ENCODE measurements around the gene DDI2. TPM values are rescaled to one million over a fixed set of nuclear protein-coding genes. Genes with fewer than 3 reads are reported as not detected.

The DDI2 gene
- total and polyA plus RNA-seq, 10 of the 15 experiments (the other 5 are each of a cell fraction or from before 2014, with no cell fraction given) = 3.3 to 33.1 (median 11.6) TPM

GRCh38 chr1:15718199-15718601 is 100.9 kb downstream of the DDI2 start:
- 83% methylated on average over 8 of the region's 8 CpGs for WGBS (ENCODE audit: insufficient coverage, insufficient replicate concordance, low lambda C conversion rate, missing lambda C conversion rate)
- TF ChIP-seq TCF3 (IDR thresholded peaks at IDR 0.05; ENCODE audit: borderline replicate concordance, insufficient read depth, low read depth, low read length) (no peak), POLR2A (IDR thresholded peaks at IDR 0.05; ENCODE audit: low read depth, low read length) (0 out of 2 replicates have a peak, but pooled peaks have one; percentile 20)
- SMC1A ChIA-PET (ENCODE audit: uncharacterized antibody, unreplicated experiment) = interaction anchor here (1.6 kb wide), 1 partner anchor 65 kb away, joined by 3 read pairs; no protein-coding TSS in a partner anchor
- CTCF ChIA-PET = interaction anchor here (1.0 to 1.2 kb wide), 3 partner anchors 21 to 54 kb away, joined by 3 read pairs; no protein-coding TSS in a partner anchor
- no peak overlapping the region for H3K27ac ChIP-seq (ENCODE audit: control insufficient read depth, insufficient read depth)
- no peak for FAIRE-seq
- no peak for ATAC-seq
- H3K36me3 ChIP-seq (ENCODE audit: control insufficient read depth in 2 of 2, insufficient read depth in 2 of 2, low read length in 1 of 2) = peaks cover 13 to 37% of the 10 kb centered on the region in 2 experiments; a peak in 3 of 4 replicates
- POLR2A ChIA-PET = no interaction called here
- intact Hi-C loops (cut with micrococcal nuclease; ENCODE audit: unreplicated experiment) = no loop called here
- H3K4me1 ChIP-seq (ENCODE audit: control insufficient read depth, insufficient read depth, low read length) = no peaks in the 10 kb centered on the region
- DNase-seq (ENCODE audit: low read depth, low spot score) = no peak
- H3K4me3 ChIP-seq = no peak overlapping the region
- no peak overlapping the region for H2AFZ ChIP-seq (ENCODE audit: control insufficient read depth, low read depth, low read length)
- in situ Hi-C loops (cut with MboI) = no loop called here
- no peak overlapping the region for H3K4me2 ChIP-seq (ENCODE audit: control insufficient read depth, insufficient read depth)
- RAD21 ChIA-PET (ENCODE audit: unreplicated experiment) = no interaction called here
- H3K79me2 ChIP-seq (ENCODE audit: control insufficient read depth, insufficient read depth, low read length) = peaks cover 4% of the 10 kb centered on the region
- no peaks in the 10 kb centered on the region for H3K9me3 ChIP-seq (replicated peaks; ENCODE audit: control insufficient read depth, insufficient read depth, low read length)
- H3K27me3 ChIP-seq (replicated peaks in 1 of 2; ENCODE audit: control insufficient read depth in 2 of 2, insufficient read depth in 2 of 2, low read length in 1 of 2) = no peaks in the 10 kb centered on the region
- no peak overlapping the region for H3K9ac ChIP-seq (ENCODE audit: control insufficient read depth, insufficient read depth, low read length)
- H4K20me1 ChIP-seq (ENCODE audit: control insufficient read depth, insufficient read depth) = no peaks in the 10 kb centered on the region
- BruUV-seq (replicated peaks) = no TSS peak

Small RNAs within 50 kb of the gene (small RNA-seq; reads per million reads assigned to genes)
- gene AL121992.2 (not detected), gene CD24P1 (not detected), gene RNU7-179P (not detected)

Other genes starting within 250 kb of the DDI2 start
Only the 7 nearest of the 13 such genes appear.
- 7.6 and 8.7 TPM in 2 replicates for gene CASP9, start 93.2 kb upstream of the DDI2 start, total RNA-seq (2014; rRNA removed)
- 6.3 and 6.5 TPM in 2 replicates for gene CASP9, start 93.2 kb upstream of the DDI2 start, total RNA-seq (2014; rRNA removed; fragmentation: Illumina TruSeq; extraction: Trizol)
- gene CASP9, start 93.2 kb upstream of the DDI2 start, total RNA-seq (2021) = 8.5 and 10.8 TPM in 2 replicates
- gene CASP9, start 93.2 kb upstream of the DDI2 start, polyA plus RNA-seq (2011; rRNA removed) = 10.1 and 14.6 TPM in 2 replicates
- gene CASP9, start 93.2 kb upstream of the DDI2 start, polyA plus RNA-seq (2014; fragmentation: Illumina TruSeq; extraction: Trizol) = 7.9 and 8.2 TPM in 2 replicates
- gene CASP9, start 93.2 kb upstream of the DDI2 start, polyA plus RNA-seq (2014; fragmentation: Nextera tagmentation; extraction: Ambion mirVana) = 1 to 10 TPM; 2.7 to 3.9 TPM
- gene CASP9, start 93.2 kb upstream of the DDI2 start, polyA plus RNA-seq (2014; rRNA removed) = 8.8 and 9.8 TPM in 2 replicates
- 1 to 10 TPM; 7.2 to 7.6 TPM for gene CASP9, start 93.2 kb upstream of the DDI2 start, polyA plus RNA-seq (2016; fragmentation: Nextera tagmentation; extraction: Ambion mirVana)
- 12.2 and 12.7 TPM in 2 replicates for gene DNAJC16, start 90.6 kb upstream of the DDI2 start, total RNA-seq (2014; rRNA removed)
- 9.4 and 10.3 TPM in 2 replicates for gene DNAJC16, start 90.6 kb upstream of the DDI2 start, total RNA-seq (2014; rRNA removed; fragmentation: Illumina TruSeq; extraction: Trizol)
- gene DNAJC16, start 90.6 kb upstream of the DDI2 start, total RNA-seq (2021) = 10.3 and 11.8 TPM in 2 replicates
- gene DNAJC16, start 90.6 kb upstream of the DDI2 start, polyA plus RNA-seq (2011; rRNA removed) = 8.6 and 10.6 TPM in 2 replicates
- 8.5 and 10.7 TPM in 2 replicates for gene DNAJC16, start 90.6 kb upstream of the DDI2 start, polyA plus RNA-seq (2014; fragmentation: Illumina TruSeq; extraction: Trizol)
- 1 to 10 TPM; 2.4 to 4.4 TPM for gene DNAJC16, start 90.6 kb upstream of the DDI2 start, polyA plus RNA-seq (2014; fragmentation: Nextera tagmentation; extraction: Ambion mirVana)
- gene DNAJC16, start 90.6 kb upstream of the DDI2 start, polyA plus RNA-seq (2014; rRNA removed) = 7.0 and 7.1 TPM in 2 replicates
- 1 to 10 TPM; 6.8 to 6.9 TPM for gene DNAJC16, start 90.6 kb upstream of the DDI2 start, polyA plus RNA-seq (2016; fragmentation: Nextera tagmentation; extraction: Ambion mirVana)
- gene AGMAT, start 32.4 kb upstream of the DDI2 start, total RNA-seq (2014; rRNA removed) = 7.0 and 7.9 TPM in 2 replicates
- gene AGMAT, start 32.4 kb upstream of the DDI2 start, total RNA-seq (2014; rRNA removed; fragmentation: Illumina TruSeq; extraction: Trizol) = 5.0 and 5.3 TPM in 2 replicates
- gene AGMAT, start 32.4 kb upstream of the DDI2 start, total RNA-seq (2021) = 6.9 and 7.4 TPM in 2 replicates
- gene AGMAT, start 32.4 kb upstream of the DDI2 start, polyA plus RNA-seq (2011; rRNA removed) = 1.4 and 1.5 TPM in 2 replicates
- gene AGMAT, start 32.4 kb upstream of the DDI2 start, polyA plus RNA-seq (2014; fragmentation: Illumina TruSeq; extraction: Trizol) = 3.5 and 4.7 TPM in 2 replicates
- 1 to 10 TPM in 1 of 2 experiments, under 1 TPM in 1; 0.47 to 1.6 TPM for gene AGMAT, start 32.4 kb upstream of the DDI2 start, polyA plus RNA-seq (2014; fragmentation: Nextera tagmentation; extraction: Ambion mirVana)
- gene AGMAT, start 32.4 kb upstream of the DDI2 start, polyA plus RNA-seq (2014; rRNA removed) = 5.7 and 6.0 TPM in 2 replicates
- gene AGMAT, start 32.4 kb upstream of the DDI2 start, polyA plus RNA-seq (2016; fragmentation: Nextera tagmentation; extraction: Ambion mirVana) = 1 to 10 TPM; 3.6 to 4.7 TPM
- 20.9 and 25.8 TPM in 2 replicates for gene PLEKHM2, start 66.9 kb downstream of the DDI2 start, total RNA-seq (2014; rRNA removed)
- 14.0 and 18.3 TPM in 2 replicates for gene PLEKHM2, start 66.9 kb downstream of the DDI2 start, total RNA-seq (2014; rRNA removed; fragmentation: Illumina TruSeq; extraction: Trizol)
- gene PLEKHM2, start 66.9 kb downstream of the DDI2 start, total RNA-seq (2021) = 48.9 and 55.2 TPM in 2 replicates
- gene PLEKHM2, start 66.9 kb downstream of the DDI2 start, polyA plus RNA-seq (2011; rRNA removed) = 15.9 and 41.0 TPM in 2 replicates
- gene PLEKHM2, start 66.9 kb downstream of the DDI2 start, polyA plus RNA-seq (2014; fragmentation: Illumina TruSeq; extraction: Trizol) = 7.4 and 20.2 TPM in 2 replicates
- gene PLEKHM2, start 66.9 kb downstream of the DDI2 start, polyA plus RNA-seq (2014; fragmentation: Nextera tagmentation; extraction: Ambion mirVana) = under 1 TPM; 0.37 to 0.53 TPM
- gene PLEKHM2, start 66.9 kb downstream of the DDI2 start, polyA plus RNA-seq (2014; rRNA removed) = 38.6 and 47.2 TPM in 2 replicates
- 1 to 10 TPM; 6.8 to 7.9 TPM for gene PLEKHM2, start 66.9 kb downstream of the DDI2 start, polyA plus RNA-seq (2016; fragmentation: Nextera tagmentation; extraction: Ambion mirVana)
- 0.34 and 0.82 TPM in 2 replicates for gene SLC25A34, start 118.8 kb downstream of the DDI2 start, total RNA-seq (2014; rRNA removed)
- gene SLC25A34, start 118.8 kb downstream of the DDI2 start, total RNA-seq (2014; rRNA removed; fragmentation: Illumina TruSeq; extraction: Trizol) = 0.28 and 0.45 TPM in 2 replicates
- 0.69 and 0.90 TPM in 2 replicates for gene SLC25A34, start 118.8 kb downstream of the DDI2 start, total RNA-seq (2021)
- gene SLC25A34, start 118.8 kb downstream of the DDI2 start, polyA plus RNA-seq (2011; rRNA removed) = 0.10 and 0.30 TPM in 2 replicates
- 0.35 and 0.48 TPM in 2 replicates for gene SLC25A34, start 118.8 kb downstream of the DDI2 start, polyA plus RNA-seq (2014; fragmentation: Illumina TruSeq; extraction: Trizol)
- under 1 TPM; 0.02 to 0.13 TPM for gene SLC25A34, start 118.8 kb downstream of the DDI2 start, polyA plus RNA-seq (2014; fragmentation: Nextera tagmentation; extraction: Ambion mirVana)
- gene SLC25A34, start 118.8 kb downstream of the DDI2 start, polyA plus RNA-seq (2014; rRNA removed) = 1.6 and 2.0 TPM in 2 replicates
- under 1 TPM; 0.05 to 0.50 TPM for gene SLC25A34, start 118.8 kb downstream of the DDI2 start, polyA plus RNA-seq (2016; fragmentation: Nextera tagmentation; extraction: Ambion mirVana)
- not detected in 2 replicates for gene TMEM82, start 125.0 kb downstream of the DDI2 start, total RNA-seq (2014; rRNA removed)
- gene TMEM82, start 125.0 kb downstream of the DDI2 start, total RNA-seq (2014; rRNA removed; fragmentation: Illumina TruSeq; extraction: Trizol) = not detected in 2 replicates
- gene TMEM82, start 125.0 kb downstream of the DDI2 start, total RNA-seq (2021) = not detected in 2 replicates
- not detected in 2 replicates for gene TMEM82, start 125.0 kb downstream of the DDI2 start, polyA plus RNA-seq (2011; rRNA removed)
- not detected in 2 replicates for gene TMEM82, start 125.0 kb downstream of the DDI2 start, polyA plus RNA-seq (2014; fragmentation: Illumina TruSeq; extraction: Trizol)
- not detected for gene TMEM82, start 125.0 kb downstream of the DDI2 start, polyA plus RNA-seq (2014; fragmentation: Nextera tagmentation; extraction: Ambion mirVana)
- not detected in 2 replicates for gene TMEM82, start 125.0 kb downstream of the DDI2 start, polyA plus RNA-seq (2014; rRNA removed)
- not detected for gene TMEM82, start 125.0 kb downstream of the DDI2 start, polyA plus RNA-seq (2016; fragmentation: Nextera tagmentation; extraction: Ambion mirVana)
- not detected in 2 replicates for gene FBLIM1, start 141.3 kb downstream of the DDI2 start, total RNA-seq (2014; rRNA removed)
- not detected in 2 replicates for gene FBLIM1, start 141.3 kb downstream of the DDI2 start, total RNA-seq (2014; rRNA removed; fragmentation: Illumina TruSeq; extraction: Trizol)
- gene FBLIM1, start 141.3 kb downstream of the DDI2 start, total RNA-seq (2021) = 0.13 and 0.53 TPM in 2 replicates
- 0.03 TPM in 1 of 2 replicates, not detected in the other for gene FBLIM1, start 141.3 kb downstream of the DDI2 start, polyA plus RNA-seq (2011; rRNA removed)
- not detected in 2 replicates for gene FBLIM1, start 141.3 kb downstream of the DDI2 start, polyA plus RNA-seq (2014; fragmentation: Illumina TruSeq; extraction: Trizol)
- not detected for gene FBLIM1, start 141.3 kb downstream of the DDI2 start, polyA plus RNA-seq (2014; fragmentation: Nextera tagmentation; extraction: Ambion mirVana)
- gene FBLIM1, start 141.3 kb downstream of the DDI2 start, polyA plus RNA-seq (2014; rRNA removed) = not detected in 2 replicates
- not detected for gene FBLIM1, start 141.3 kb downstream of the DDI2 start, polyA plus RNA-seq (2016; fragmentation: Nextera tagmentation; extraction: Ambion mirVana)

Data from GM12878 (cell line).